H9 (cell line): ENCODE data around the gene MSI2. TPM values are rescaled to one million over a fixed set of nuclear protein-coding genes. Genes with fewer than 3 reads are reported as not detected.

Experiments used
- DNase-seq: peaks from one replicate; pipeline ENCODE4 v3.0.0-alpha.2; 2017
- H2AFZ ChIP-seq: one replicate; pipeline ENCODE4 v1.6.1; 2013; ENCODE audit warnings: mild to moderate bottlenecking, low read length, control low read depth, moderate library complexity
- H2AK5ac ChIP-seq: 2 replicates; pipeline ENCODE4 v1.6.1; 2013; ENCODE audit warnings: low read length, control low read depth, mixed read lengths; ENCODE audit not compliant: insufficient read length
- H2BK120ac ChIP-seq: one replicate; pipeline ENCODE4 v1.6.1; 2013; ENCODE audit warnings: low read depth, mild to moderate bottlenecking, low read length, control low read depth, inconsistent platforms; ENCODE audit not compliant: poor library complexity, severe bottlenecking
- H2BK12ac ChIP-seq: 2 replicates; pipeline ENCODE4 v1.6.1; 2013; ENCODE audit warnings: low read length, control low read depth, mixed read lengths, low read depth; ENCODE audit not compliant: insufficient read length
- H2BK15ac ChIP-seq: 2 replicates; pipeline ENCODE4 v1.6.1; 2013; ENCODE audit warnings: low read depth, low read length, control low read depth
- H2BK20ac ChIP-seq: one replicate; pipeline ENCODE4 v1.6.1; 2013; ENCODE audit warnings: low read depth, mild to moderate bottlenecking, low read length, control low read depth, inconsistent platforms; ENCODE audit not compliant: poor library complexity, severe bottlenecking
- H2BK5ac ChIP-seq: 2 replicates; pipeline ENCODE4 v1.6.1; 2013; ENCODE audit warnings: low read length, control low read depth, mixed read lengths; ENCODE audit not compliant: insufficient read length
- H3K14ac ChIP-seq: 2 replicates; pipeline ENCODE4 v1.6.1; 2013; ENCODE audit warnings: low read length, control low read depth; ENCODE audit not compliant: insufficient read depth
- H3K18ac ChIP-seq: 2 replicates; pipeline ENCODE4 v1.6.1; 2013; ENCODE audit warnings: low read depth, mild to moderate bottlenecking, mixed read lengths, low read length, control low read depth; ENCODE audit not compliant: insufficient read length
- H3K23ac ChIP-seq: 2 replicates; pipeline ENCODE4 v1.6.1; 2013; ENCODE audit warnings: low read length, control low read depth, mixed read lengths, low read depth; ENCODE audit not compliant: insufficient read length
- H3K23me2 ChIP-seq: 2 replicates; pipeline ENCODE4 v1.6.1; 2013; ENCODE audit warnings: low read depth, mild to moderate bottlenecking, mixed read lengths, low read length, control low read depth; ENCODE audit not compliant: insufficient read length, poor library complexity, severe bottlenecking
- H3K27ac ChIP-seq: 2 replicates; pipeline ENCODE4 v1.5.1; 2013; ENCODE audit warnings: low read length, control low read depth, mixed read lengths, low read depth; ENCODE audit not compliant: insufficient read length
- H3K27me3 ChIP-seq: 2 replicates; pipeline ENCODE4 v1.6.1; 2013; ENCODE audit warnings: low read length, control low read depth, inconsistent platforms; ENCODE audit not compliant: insufficient read depth
- H3K4ac ChIP-seq: 2 replicates; pipeline ENCODE4 v1.6.1; 2013; ENCODE audit warnings: low read depth, mild to moderate bottlenecking, control low read depth, inconsistent platforms, low read length, moderate library complexity
- H3K4me1 ChIP-seq: 2 replicates; pipeline ENCODE4 v1.6.1; 2013; ENCODE audit warnings: low read length, control low read depth, inconsistent platforms; ENCODE audit not compliant: insufficient read depth
- H3K4me2 ChIP-seq: 2 replicates; pipeline ENCODE4 v1.6.1; 2013; ENCODE audit warnings: low read length, control low read depth, mixed read lengths; ENCODE audit not compliant: insufficient read length, insufficient read depth
- H3K56ac ChIP-seq: 2 replicates; pipeline ENCODE4 v1.6.1; 2013; ENCODE audit warnings: low read depth, mild to moderate bottlenecking, mixed read lengths, low read length, control low read depth; ENCODE audit not compliant: insufficient read length
- H3K79me1 ChIP-seq: 2 replicates; pipeline ENCODE4 v1.6.1; 2013; ENCODE audit warnings: low read depth, mild to moderate bottlenecking, moderate library complexity, low read length, control low read depth, inconsistent platforms; ENCODE audit not compliant: insufficient read depth, poor library complexity, severe bottlenecking
- H3K79me2 ChIP-seq: 2 replicates; pipeline ENCODE4 v1.6.1; 2013; ENCODE audit warnings: low read length, control low read depth, inconsistent platforms; ENCODE audit not compliant: insufficient read depth
- H3K9ac ChIP-seq: 2 replicates; pipeline ENCODE4 v1.6.1; 2013; ENCODE audit warnings: low read length, control low read depth, mixed read lengths; ENCODE audit not compliant: insufficient read length; ENCODE audit errors: extremely low read depth
- H3K9me3 ChIP-seq: one replicate; pipeline ENCODE4 v1.6.1; 2013; ENCODE audit warnings: low read depth, low read length, inconsistent platforms; ENCODE audit not compliant: control insufficient read depth
- H3T11ph ChIP-seq: one replicate; pipeline ENCODE4 v1.6.1; 2013; ENCODE audit warnings: mild to moderate bottlenecking, low read length, control low read depth, inconsistent platforms
- H4K20me1 ChIP-seq: one replicate; pipeline ENCODE4 v1.6.1; 2013; ENCODE audit not compliant: control insufficient read depth, insufficient read length, insufficient read depth
- H4K5ac ChIP-seq: 2 replicates; pipeline ENCODE4 v1.6.1; 2013; ENCODE audit warnings: low read depth, mild to moderate bottlenecking, mixed read lengths, low read length, control low read depth; ENCODE audit not compliant: insufficient read length
- H4K8ac ChIP-seq: replicated peaks from 2 replicates; pipeline ENCODE4 v1.6.1; 2013; ENCODE audit warnings: low read length, control low read depth, mixed read lengths, low read depth; ENCODE audit not compliant: insufficient read length
- H4K91ac ChIP-seq: 2 replicates; pipeline ENCODE4 v1.6.1; 2013; ENCODE audit warnings: low read depth, mild to moderate bottlenecking, moderate library complexity, mixed read lengths, low read length, control low read depth; ENCODE audit not compliant: insufficient read length
- H3K27ac Mint-ChIP-seq, 3 experiments: 2 replicates in 2 of 3; 3 replicates in 1 of 3; pipeline ENCODE4 v1.8.0; 2020 to 2021; ENCODE audit warnings: mixed read lengths in 3 of 3, mild to moderate bottlenecking in 1 of 3, moderate library complexity in 1 of 3
- H3K27me3 Mint-ChIP-seq: 2 replicates; pipeline ENCODE4 v1.8.0; 2021; ENCODE audit warnings: low read depth, mild to moderate bottlenecking, moderate library complexity, mixed read lengths
- H3K36me3 Mint-ChIP-seq, 3 experiments: 2 replicates in 2 of 3; 3 replicates in 1 of 3; pipeline ENCODE4 v1.8.0; 2020 to 2021; ENCODE audit warnings: low read depth in 3 of 3, mixed read lengths in 3 of 3; ENCODE audit not compliant: insufficient read depth in 1 of 3
- H3K4me1 Mint-ChIP-seq, 2 experiments: 2 replicates each; pipeline ENCODE4 v1.8.0; 2020; ENCODE audit warnings: mixed read lengths in 2 of 2
- H3K4me3 Mint-ChIP-seq, 2 experiments: 2 replicates in 1 of 2; 3 replicates in 1 of 2; pipeline ENCODE4 v1.8.0; 2020 to 2021; ENCODE audit warnings: mild to moderate bottlenecking in 2 of 2, mixed read lengths in 2 of 2, moderate library complexity in 1 of 2
- H3K9me3 Mint-ChIP-seq, 2 experiments: 2 replicates in 1 of 2; 3 replicates in 1 of 2; pipeline ENCODE4 v1.8.0; 2020; ENCODE audit warnings: mild to moderate bottlenecking in 2 of 2, mixed read lengths in 2 of 2, moderate library complexity in 1 of 2
- CTCF ChIP-seq: fragments of 200-600 bp; sonication (generic); conservative IDR thresholded peaks from 3 replicates; pipeline ENCODE4 v1.8.0; 2021; ENCODE audit warnings: antibody characterized with exemption, mild to moderate bottlenecking
- total RNA-seq: library from RNA; stranded (reverse); gene quantifications from 2 replicates; pipeline ENCODE4 v1.2.1, GENCODE V29; 2021

Gene MSI2
- total RNA-seq, 1 experiment from 2014 or later: 98.5 TPM

- Histone ChIP-seq H3K23me2 (no peaks in the 10 kb centered on the region), H3K9me3 (no peaks in the 10 kb centered on the region), H3K79me2 (no peaks in the 10 kb centered on the region), H3K4ac (no peak overlapping the region), H4K8ac (no peak overlapping the region), H2AK5ac (no peak overlapping the region), H4K5ac (no peak overlapping the region), H2BK20ac (no peak overlapping the region), H2BK12ac (no peak overlapping the region), H3K14ac (no peak overlapping the region), H3K4me1 (no peaks in the 10 kb centered on the region), H3K9ac (no peak overlapping the region), H2BK15ac (no peak overlapping the region), H3K79me1 (no peaks in the 10 kb centered on the region), H3K18ac (no peak overlapping the region), H4K20me1 (no peaks in the 10 kb centered on the region), H2BK120ac (no peak overlapping the region), H2BK5ac (no peak overlapping the region), H3T11ph (no peak overlapping the region), H3K27me3 (no peaks in the 10 kb centered on the region), H3K4me2 (no peak overlapping the region), H2AFZ (no peak overlapping the region), H4K91ac (no peak overlapping the region), H3K27ac (no peak overlapping the region), H3K23ac (no peak overlapping the region), H3K56ac (no peak overlapping the region)
- Mint-ChIP-seq H3K36me3 (peaks cover 0 to 13% (median 2%) of the 10 kb centered on the region in 3 experiments; a peak in 3 of 7 replicates), H3K4me3 (no peak overlapping the region), H3K4me1 (peaks cover under 1 to 9% of the 10 kb centered on the region in 2 experiments), H3K27ac (no peak overlapping the region), H3K27me3 (0 out of 2 replicates have a peak, but pooled peaks cover 1% of the 10 kb centered on the region), H3K9me3 (peaks cover 15 to 17% of the 10 kb centered on the region in 2 experiments)
- DNase-seq: no peak
- no peak for TF ChIP-seq CTCF
These were observed 46.1 kb upstream of the MSI2 start for GRCh38 chr17:57210224-57210553.
